CD8-positive, alpha-beta memory T cell (primary cell): ENCODE results near the gene SLC6A7. TPM values are rescaled to one million over a fixed set of nuclear protein-coding genes. Genes with fewer than 3 reads are reported as not detected.

Experiments
- CTCF ChIA-PET: fragments of 350-600 bp; sonication (Branson Sonifier 250); formaldehyde crosslinking; loops from one replicate; lab custom pipeline; 2021; ENCODE audit warnings: antibody characterized with exemption; lab: Charles Lee
- POLR2A ChIA-PET: fragments of 350-600 bp; sonication (Branson Sonifier 250); formaldehyde crosslinking; loops from one replicate; lab custom pipeline; 2021; ENCODE audit warnings: antibody characterized with exemption; lab: Charles Lee
- DNase-seq, 5 donors: peaks; one replicate each; pipeline versions ENCODE4 v3.0.0 to v3.0.0-alpha.2; 2020 to 2022; ENCODE audit warnings: mixed read lengths in 1 of 5
- H3K27ac ChIP-seq: one replicate; pipeline ENCODE4 v1.7.0; 2013; ENCODE audit warnings: low read depth, mild to moderate bottlenecking, low read length, moderate library complexity
- H3K27me3 ChIP-seq: 2 replicates; pipeline ENCODE4 v1.7.0; 2013; ENCODE audit warnings: low read length, mild to moderate bottlenecking; ENCODE audit not compliant: insufficient read depth, poor library complexity, severe bottlenecking
- H3K36me3 ChIP-seq: 2 replicates; pipeline ENCODE4 v1.7.0; 2013; ENCODE audit warnings: mild to moderate bottlenecking, low read length, moderate library complexity; ENCODE audit not compliant: insufficient read depth
- H3K4me1 ChIP-seq: 2 replicates; pipeline ENCODE4 v1.7.0; 2013; ENCODE audit warnings: mild to moderate bottlenecking, low read length, moderate library complexity; ENCODE audit not compliant: insufficient read depth
- H3K4me3 ChIP-seq: 2 replicates; pipeline ENCODE4 v1.7.0; 2013; ENCODE audit warnings: mild to moderate bottlenecking, low read length
- H3K9me3 ChIP-seq: 2 replicates; pipeline ENCODE4 v1.7.0; 2013; ENCODE audit warnings: mild to moderate bottlenecking, low read length
- H3K27ac Mint-ChIP-seq, 8 donors: one replicate each; pipeline ENCODE4 v1.8.0; 2020 to 2021; ENCODE audit warnings: mixed read lengths in 8 of 8, mild to moderate bottlenecking in 6 of 8, inconsistent platforms in 3 of 8, moderate library complexity in 3 of 8
- H3K27me3 Mint-ChIP-seq, 2 donors: one replicate each; pipeline ENCODE4 v1.8.0; 2020 to 2021; ENCODE audit warnings: mixed read lengths in 2 of 2, mild to moderate bottlenecking in 1 of 2, moderate library complexity in 1 of 2
- H3K36me3 Mint-ChIP-seq, 3 donors: one replicate each; pipeline ENCODE4 v1.8.0; 2020 to 2021; ENCODE audit warnings: mixed read lengths in 3 of 3, inconsistent platforms in 1 of 3, mild to moderate bottlenecking in 1 of 3
- H3K4me1 Mint-ChIP-seq, 3 donors: one replicate each; pipeline ENCODE4 v1.8.0; 2020 to 2021; ENCODE audit warnings: mixed read lengths in 3 of 3, inconsistent platforms in 1 of 3, mild to moderate bottlenecking in 1 of 3
- H3K4me3 Mint-ChIP-seq, 7 donors: one replicate each; pipeline ENCODE4 v1.8.0; 2020 to 2021; ENCODE audit warnings: mixed read lengths in 7 of 7, mild to moderate bottlenecking in 6 of 7, moderate library complexity in 4 of 7, inconsistent platforms in 2 of 7
- H3K9me3 Mint-ChIP-seq, 5 donors: one replicate each; pipeline ENCODE4 v1.8.0; 2020 to 2022; ENCODE audit warnings: mixed read lengths in 5 of 5, mild to moderate bottlenecking in 3 of 5, moderate library complexity in 2 of 5, inconsistent platforms in 1 of 5
- polyA plus RNA-seq: library from polyadenylated mRNA; unstranded; fragments of 300-500 nt; fragmentation: Illumina TruSeq; gene quantifications from one replicate; pipeline ENCODE4 v1.2.3, GENCODE V29; 2021
- total RNA-seq, 2 experiments: library from RNA; stranded (reverse); gene quantifications; one replicate each; pipeline ENCODE4 v1.2.3, GENCODE V29; 2021

The SLC6A7 gene
- total and polyA plus RNA-seq, 3 experiments from 2014 or later, result not detected

- H3K4me1 Mint-ChIP-seq, result no peaks in the 10 kb centered on the region
- peaks cover 0 to 4% (median 0%) of the 10 kb centered on the region in 5 donors for H3K9me3 Mint-ChIP-seq
- Histone ChIP-seq H3K9me3 (no peaks in the 10 kb centered on the region), H3K4me1 (no peaks in the 10 kb centered on the region), H3K27ac (no peak overlapping the region), H3K36me3 (no peaks in the 10 kb centered on the region), H3K27me3 (no peaks in the 10 kb centered on the region), H3K4me3 (no peak overlapping the region)
- no peaks in the 10 kb centered on the region for H3K36me3 Mint-ChIP-seq
- DNase-seq, result no peak
- peaks cover 19 to 48% of the 10 kb centered on the region in 2 donors for H3K27me3 Mint-ChIP-seq
- CTCF ChIA-PET, result no interaction called here
- POLR2A ChIA-PET, result no interaction called here
- H3K4me3 Mint-ChIP-seq, result no peak overlapping the region
- no peak overlapping the region for H3K27ac Mint-ChIP-seq
Observed at GRCh38 chr5:150195736-150196485, 6.0 kb downstream of the SLC6A7 start.

GRCh38 chr5:150196514-150196913 lies 6.7 kb downstream of the SLC6A7 start:
- H3K9me3 Mint-ChIP-seq, result peaks cover 0 to 4% (median 0%) of the 10 kb centered on the region in 5 donors
- ChIA-PET POLR2A (no interaction called here), CTCF (no interaction called here)
- H3K36me3 ChIP-seq, result no peaks in the 10 kb centered on the region
- H3K27ac Mint-ChIP-seq, result no peak overlapping the region
- no peak for DNase-seq
- no peak overlapping the region for H3K4me3 Mint-ChIP-seq
- no peaks in the 10 kb centered on the region for H3K36me3 Mint-ChIP-seq
- no peaks in the 10 kb centered on the region for H3K27me3 ChIP-seq
- H3K4me3 ChIP-seq, result no peak overlapping the region
- no peak overlapping the region for H3K27ac ChIP-seq
- no peaks in the 10 kb centered on the region for H3K4me1 ChIP-seq
- H3K9me3 ChIP-seq, result no peaks in the 10 kb centered on the region
- peaks cover 16 to 46% of the 10 kb centered on the region in 2 donors for H3K27me3 Mint-ChIP-seq
- H3K4me1 Mint-ChIP-seq, result no peaks in the 10 kb centered on the region

GRCh38 chr5:150196986-150197385 lies 7.1 kb downstream of the SLC6A7 start:
- Mint-ChIP-seq H3K9me3 (peaks cover 0 to 4% (median 0%) of the 10 kb centered on the region in 5 donors), H3K36me3 (no peaks in the 10 kb centered on the region), H3K27me3 (peaks cover 14 to 43% of the 10 kb centered on the region in 2 donors), H3K4me3 (no peak overlapping the region), H3K4me1 (no peaks in the 10 kb centered on the region), H3K27ac (no peak overlapping the region)
- DNase-seq, result no peak
- ChIA-PET POLR2A (interaction anchor here (0.6 kb wide), 1 partner anchor 13 kb away, joined by 3 read pairs; no protein-coding TSS in a partner anchor), CTCF (no interaction called here)
- Histone ChIP-seq H3K9me3 (no peaks in the 10 kb centered on the region), H3K36me3 (no peaks in the 10 kb centered on the region), H3K4me1 (no peaks in the 10 kb centered on the region), H3K27me3 (no peaks in the 10 kb centered on the region), H3K4me3 (no peak overlapping the region), H3K27ac (no peak overlapping the region)

GRCh38 chr5:150197476-150197875 lies 7.6 kb downstream of the SLC6A7 start:
- H3K4me1 ChIP-seq, result no peaks in the 10 kb centered on the region
- H3K27me3 ChIP-seq, result no peaks in the 10 kb centered on the region
- H3K9me3 ChIP-seq, result no peaks in the 10 kb centered on the region
- H3K27me3 Mint-ChIP-seq, result peaks cover 12 to 44% of the 10 kb centered on the region in 2 donors
- ChIA-PET CTCF (no interaction called here), POLR2A (interaction anchor here (0.6 kb wide), 1 partner anchor 12 kb away, joined by 3 read pairs; no protein-coding TSS in a partner anchor)
- DNase-seq, result no peak
- H3K36me3 Mint-ChIP-seq, result no peaks in the 10 kb centered on the region
- H3K9me3 Mint-ChIP-seq, result peaks cover 0 to 4% (median 0%) of the 10 kb centered on the region in 5 donors
- no peaks in the 10 kb centered on the region for H3K36me3 ChIP-seq
- H3K4me3 Mint-ChIP-seq, result peak overlapping the region in 1 of 7 donors; percentile 16
- H3K4me1 Mint-ChIP-seq, result no peaks in the 10 kb centered on the region
- H3K27ac Mint-ChIP-seq, result no peak overlapping the region
- H3K4me3 ChIP-seq, result no peak overlapping the region
- H3K27ac ChIP-seq, result no peak overlapping the region

- H3K4me3 ChIP-seq, result no peak overlapping the region
- ChIA-PET POLR2A (no interaction called here), CTCF (interaction anchor here (2.0 kb wide), 1 partner anchor 13 kb away, joined by 5 read pairs; no protein-coding TSS in a partner anchor)
Observed at GRCh38 chr5:150202501-150202900, 12.6 kb downstream of the SLC6A7 start.

GRCh38 chr5:150203832-150204589 lies 14.1 kb downstream of the SLC6A7 start:
- peaks cover 6 to 40% of the 10 kb centered on the region in 2 donors for H3K27me3 Mint-ChIP-seq
- no peaks in the 10 kb centered on the region for H3K9me3 Mint-ChIP-seq
- Histone ChIP-seq H3K27ac (no peak overlapping the region), H3K4me3 (no peak overlapping the region), H3K27me3 (no peaks in the 10 kb centered on the region), H3K36me3 (no peaks in the 10 kb centered on the region), H3K4me1 (peaks cover 8% of the 10 kb centered on the region), H3K9me3 (no peaks in the 10 kb centered on the region)
- POLR2A ChIA-PET, result no interaction called here
- no peaks in the 10 kb centered on the region for H3K36me3 Mint-ChIP-seq
- CTCF ChIA-PET, result interaction anchor here (1.1 kb wide), 1 partner anchor 14 kb away, joined by 3 read pairs; no protein-coding TSS in a partner anchor
- H3K27ac Mint-ChIP-seq, result no peak overlapping the region
- no peak for DNase-seq
- H3K4me3 Mint-ChIP-seq, result no peak overlapping the region
- peaks cover 13 to 20% (median 14%) of the 10 kb centered on the region in 3 donors for H3K4me1 Mint-ChIP-seq

More at GRCh38 chr5:150202501-150202900, 12.6 kb downstream of the SLC6A7 start:
- H3K27me3 ChIP-seq, result no peaks in the 10 kb centered on the region
- no peak for DNase-seq
- Mint-ChIP-seq H3K4me1 (peaks cover 0 to 5% (median 2%) of the 10 kb centered on the region in 3 donors), H3K27ac (no peak overlapping the region), H3K9me3 (no peaks in the 10 kb centered on the region), H3K4me3 (no peak overlapping the region), H3K27me3 (peaks cover 7 to 32% of the 10 kb centered on the region in 2 donors), H3K36me3 (no peaks in the 10 kb centered on the region)
- no peaks in the 10 kb centered on the region for H3K9me3 ChIP-seq
- no peaks in the 10 kb centered on the region for H3K4me1 ChIP-seq
- H3K36me3 ChIP-seq, result no peaks in the 10 kb centered on the region
- no peak overlapping the region for H3K27ac ChIP-seq

- no peak for DNase-seq
- Histone ChIP-seq H3K27me3 (no peaks in the 10 kb centered on the region), H3K27ac (no peak overlapping the region), H3K36me3 (no peaks in the 10 kb centered on the region), H3K4me3 (no peak overlapping the region), H3K4me1 (peaks cover 13% of the 10 kb centered on the region), H3K9me3 (no peaks in the 10 kb centered on the region)
- ChIA-PET POLR2A (no interaction called here), CTCF (interaction anchor here (2.5 kb wide), 1 partner anchor 14 kb away, joined by 10 read pairs; no protein-coding TSS in a partner anchor)
- H3K9me3 Mint-ChIP-seq, result no peaks in the 10 kb centered on the region
- H3K27ac Mint-ChIP-seq, result no peak overlapping the region
- H3K4me1 Mint-ChIP-seq, result peaks cover 18 to 25% (median 19%) of the 10 kb centered on the region in 3 donors
- H3K36me3 Mint-ChIP-seq, result no peaks in the 10 kb centered on the region
- H3K4me3 Mint-ChIP-seq, result no peak overlapping the region
- H3K27me3 Mint-ChIP-seq, result peaks cover 10 to 37% of the 10 kb centered on the region in 2 donors
Observed at GRCh38 chr5:150204590-150204960, 14.7 kb downstream of the SLC6A7 start.
